ENCODE measurements around the gene VPS18.
"Not testable (repeated sequence)": the region's sequence is repeated elsewhere in the genome, so short reads cannot be mapped to it uniquely, and the experiment has no call there.

The VPS18 gene

DNA sequence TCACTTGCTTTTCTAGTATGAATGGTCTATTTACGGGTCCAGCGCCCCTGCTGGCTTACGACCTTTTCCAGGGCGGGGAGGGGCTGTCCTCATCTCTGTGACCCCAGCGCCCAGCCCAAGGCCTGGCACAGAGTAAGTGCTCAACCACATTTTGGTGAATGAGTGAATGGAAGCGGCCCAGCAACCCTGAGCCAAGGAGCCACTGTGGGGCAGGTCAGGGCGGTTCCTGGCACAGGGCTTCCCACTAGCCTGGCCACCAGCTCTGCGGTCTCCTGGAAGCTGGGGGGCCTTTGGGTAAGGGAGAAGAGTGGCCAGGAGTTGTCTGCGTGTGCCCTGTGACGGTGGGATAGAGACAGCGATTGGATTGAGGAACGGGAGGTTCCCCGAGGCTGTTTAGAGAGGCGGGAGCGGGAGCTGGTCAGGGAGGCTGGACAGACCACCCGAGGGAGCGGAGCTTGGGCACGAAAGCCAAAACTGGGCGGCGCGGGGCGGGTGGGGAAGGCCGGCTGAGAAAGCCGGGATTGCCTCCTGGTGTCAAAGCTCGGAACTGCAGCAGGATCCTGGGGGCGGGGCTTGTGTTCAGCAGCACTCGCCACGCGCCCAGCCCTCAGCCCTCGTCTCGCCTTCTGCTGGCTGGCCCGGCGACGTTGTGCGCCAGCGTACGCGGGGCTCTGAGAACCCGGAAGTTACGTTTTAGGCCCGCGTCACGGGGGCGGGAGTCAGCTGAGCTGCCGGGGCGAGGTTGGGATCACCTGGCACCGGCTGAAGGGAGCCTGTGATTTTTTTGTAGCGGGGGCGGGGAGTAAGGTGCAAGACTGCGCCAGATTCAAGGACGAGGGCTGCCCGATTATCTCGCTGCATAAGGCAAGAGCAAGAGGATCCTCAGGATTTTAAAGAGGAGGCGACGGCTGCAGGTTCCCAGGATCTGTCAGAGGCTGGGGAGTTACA lies at the start of gene VPS18:
TSS of gene VPS18 (plus strand) at position 718 of the 948 bp plus-strand sequence. CDS start 319 bp downstream, outside the sequence.
- peak; percentile 98 for DNase-seq

GRCh38 chr15:40844696-40845030 lies 49.6 kb upstream of the VPS18 start:
- peak; percentile 56 for DNase-seq

DNA sequence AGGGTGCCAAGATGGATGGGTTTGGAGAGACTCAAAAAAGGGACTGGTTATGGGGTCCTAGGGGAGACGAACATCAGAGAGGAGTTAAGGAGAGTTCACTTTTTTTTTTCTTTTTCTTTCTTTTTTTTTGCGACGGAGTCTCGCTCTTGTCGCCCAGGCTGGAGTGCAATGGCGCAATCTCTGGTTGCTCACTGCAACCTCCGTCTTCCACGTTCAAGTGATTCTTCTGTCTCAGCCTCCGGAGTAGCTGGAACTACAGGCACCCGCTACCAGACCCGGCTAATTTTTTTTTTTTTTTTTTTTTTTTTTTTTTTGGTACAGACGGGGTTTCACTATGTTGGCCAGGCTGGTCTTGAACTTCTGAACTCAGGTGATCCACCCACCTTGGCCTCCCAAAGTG lies 49.2 kb upstream of the VPS18 start:
- no peak for DNase-seq

- no peak for DNase-seq
Measured at GRCh38 chr15:40845511-40846284, 48.6 kb upstream of the VPS18 start.

GRCh38 chr15:40846841-40847222 lies 47.4 kb upstream of the VPS18 start:
- no peak for DNase-seq

DNA sequence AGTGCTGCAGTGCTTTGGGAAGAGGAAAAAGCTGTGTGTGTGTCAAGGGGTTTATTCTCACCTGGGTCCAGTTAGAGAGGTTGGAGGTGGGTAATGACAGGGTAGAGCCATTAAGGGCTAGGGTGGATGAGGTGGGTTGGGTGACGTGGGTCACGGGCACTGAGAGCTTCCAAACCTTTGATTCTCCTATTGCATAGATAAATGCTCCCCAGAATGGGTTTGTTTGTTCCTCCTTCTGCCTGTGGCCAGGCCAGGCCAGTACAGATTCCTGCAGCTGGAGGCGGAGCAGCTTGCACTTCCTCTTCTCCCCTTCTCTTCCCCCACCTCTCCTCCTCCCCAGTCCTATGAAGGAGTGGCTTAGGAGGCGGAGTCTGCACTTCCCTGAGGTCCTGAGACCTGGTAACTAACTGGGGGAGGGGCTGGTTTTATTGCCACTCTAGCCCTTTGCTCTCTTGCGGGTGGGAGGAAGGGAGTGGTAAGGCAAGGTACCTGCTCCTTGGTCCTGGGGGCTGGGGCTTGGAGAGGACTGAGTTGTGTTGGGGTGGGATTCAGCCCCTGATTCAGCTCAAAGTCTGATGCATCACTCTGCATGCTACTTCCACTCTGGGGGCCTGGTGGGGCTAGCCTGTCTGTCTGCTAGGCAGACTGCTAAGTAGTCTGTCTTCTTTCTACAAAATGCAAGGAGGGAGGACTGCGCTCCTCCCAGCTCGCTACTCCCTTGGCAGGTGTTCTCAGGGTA lies 46.9 kb upstream of the VPS18 start:
- peak; percentile 89 for DNase-seq

DNA sequence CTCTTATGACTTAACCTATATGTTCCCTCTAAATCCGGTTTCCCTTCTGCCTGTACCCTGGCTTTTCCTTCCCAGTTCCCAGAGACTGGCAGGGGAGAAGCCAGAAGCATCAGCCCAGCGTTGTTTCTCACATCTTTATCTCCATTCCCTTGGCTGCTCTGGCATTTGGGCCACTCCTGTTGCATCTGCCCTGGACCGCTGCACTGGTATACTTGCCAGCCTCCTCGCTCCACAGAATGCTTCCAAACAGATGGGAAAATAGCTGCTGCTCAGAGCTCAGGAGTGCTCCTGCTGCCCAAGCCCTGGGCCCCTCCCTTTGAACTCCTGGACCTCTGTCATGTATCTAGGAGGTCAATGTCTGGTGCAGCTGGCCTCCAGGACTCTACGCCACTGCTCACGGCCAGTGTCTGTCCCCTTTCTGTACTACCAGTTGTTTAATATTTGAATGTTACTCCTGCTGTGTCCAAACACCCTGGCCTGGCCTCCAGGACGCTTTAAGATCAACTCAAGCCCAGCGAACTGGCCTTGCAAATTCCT lies 43.6 kb upstream of the VPS18 start:
- DNase-seq: no peak

DNA sequence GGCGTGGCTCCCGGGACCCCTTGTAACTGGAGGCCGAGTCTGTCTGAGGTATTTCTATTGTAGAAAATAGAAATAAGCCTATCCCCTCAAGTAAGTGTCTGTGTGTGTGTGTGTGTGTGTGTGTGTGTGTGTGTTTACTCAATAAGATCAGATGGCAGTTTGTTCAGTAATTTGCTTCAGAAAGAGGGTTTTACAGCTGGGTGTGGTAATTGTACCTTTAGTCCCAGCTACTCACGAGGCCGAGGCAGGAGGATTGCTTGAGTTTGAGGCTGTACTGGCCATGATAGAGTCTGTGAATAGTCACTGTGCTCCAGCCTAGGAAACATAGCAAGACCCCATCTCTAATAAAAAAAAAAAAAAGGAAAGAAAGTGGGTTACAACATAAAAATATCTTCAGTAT lies 41.7 kb upstream of the VPS18 start:
- no peak for DNase-seq

GRCh38 chr15:40853241-40853890 lies 40.9 kb upstream of the VPS18 start:
- no peak for DNase-seq

DNA sequence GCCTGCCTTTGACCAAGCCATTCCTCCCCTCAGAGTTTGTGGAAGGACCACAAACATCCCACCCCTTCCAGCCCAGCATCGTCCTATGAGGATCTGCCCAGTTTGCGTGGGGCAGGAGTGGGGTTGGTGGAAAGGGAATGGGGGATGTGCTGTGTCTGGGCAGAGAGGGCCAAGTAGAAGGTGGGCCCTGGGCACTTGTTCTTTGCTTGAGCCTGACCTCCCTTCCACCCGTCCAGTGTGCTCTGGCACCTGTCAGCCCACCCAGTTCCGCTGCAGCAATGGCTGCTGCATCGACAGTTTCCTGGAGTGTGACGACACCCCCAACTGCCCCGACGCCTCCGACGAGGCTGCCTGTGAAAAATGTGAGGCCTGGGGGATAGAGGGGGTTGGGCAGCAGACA lies 40.1 kb upstream of the VPS18 start:
- no peak for DNase-seq

DNA sequence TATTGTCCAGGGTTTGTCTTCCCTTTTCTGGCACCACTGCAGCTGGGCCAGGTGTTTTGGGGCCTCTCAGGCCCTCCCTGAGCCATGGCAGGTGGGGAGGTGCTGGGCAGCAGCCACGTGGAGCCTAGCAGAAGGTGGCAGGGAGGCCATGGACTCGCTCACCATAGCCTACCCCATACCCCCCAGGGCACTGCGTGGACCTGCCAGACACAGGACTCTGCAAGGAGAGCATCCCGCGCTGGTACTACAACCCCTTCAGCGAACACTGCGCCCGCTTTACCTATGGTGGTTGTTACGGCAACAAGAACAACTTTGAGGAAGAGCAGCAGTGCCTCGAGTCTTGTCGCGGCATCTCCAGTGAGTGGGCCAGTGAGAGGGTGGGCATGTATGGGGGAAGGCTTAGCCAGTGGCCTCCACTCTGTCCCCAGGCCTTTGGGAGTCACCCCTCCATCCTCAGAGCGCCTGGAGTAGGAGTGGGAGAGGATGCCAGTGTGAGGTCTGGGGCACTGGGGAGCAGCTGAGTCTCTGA lies 38.5 kb upstream of the VPS18 start:
- no peak for DNase-seq

GRCh38 chr15:40856746-40857145 lies 37.5 kb upstream of the VPS18 start:
- DNase-seq: no peak

- DNase-seq: peak; percentile 85
Measured at GRCh38 chr15:40857601-40858341, 36.5 kb upstream of the VPS18 start.

GRCh38 chr15:40858706-40859105 lies 35.5 kb upstream of the VPS18 start:
- DNase-seq: no peak

- peak; percentile 93 for DNase-seq
Measured at GRCh38 chr15:40859206-40859851, 34.9 kb upstream of the VPS18 start.

- DNase-seq: not testable (repeated sequence)
Measured at GRCh38 chr15:40861147-40861546, 33.1 kb upstream of the VPS18 start.

- DNase-seq: no peak
Measured at GRCh38 chr15:40863660-40864270, 30.5 kb upstream of the VPS18 start.

DNA sequence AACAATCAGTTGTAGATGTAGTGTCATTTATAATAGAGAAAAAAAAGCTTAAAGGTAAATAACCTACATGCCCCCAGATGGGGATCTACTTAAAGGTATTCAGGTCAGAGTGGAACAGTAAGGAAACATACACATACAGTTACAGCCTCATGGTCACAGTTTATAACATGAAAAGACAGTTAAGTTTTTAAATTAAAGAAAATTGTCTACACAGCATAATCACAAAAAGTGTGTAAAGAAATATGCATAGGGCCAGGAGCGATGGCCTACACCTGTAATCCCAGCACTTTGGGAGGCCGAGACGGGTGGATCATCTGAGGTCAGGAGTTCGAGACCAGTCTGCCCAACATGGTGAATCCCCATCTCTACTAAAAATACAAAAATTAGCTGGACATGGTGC lies 27.1 kb upstream of the VPS18 start:
- no peak for DNase-seq

DNA sequence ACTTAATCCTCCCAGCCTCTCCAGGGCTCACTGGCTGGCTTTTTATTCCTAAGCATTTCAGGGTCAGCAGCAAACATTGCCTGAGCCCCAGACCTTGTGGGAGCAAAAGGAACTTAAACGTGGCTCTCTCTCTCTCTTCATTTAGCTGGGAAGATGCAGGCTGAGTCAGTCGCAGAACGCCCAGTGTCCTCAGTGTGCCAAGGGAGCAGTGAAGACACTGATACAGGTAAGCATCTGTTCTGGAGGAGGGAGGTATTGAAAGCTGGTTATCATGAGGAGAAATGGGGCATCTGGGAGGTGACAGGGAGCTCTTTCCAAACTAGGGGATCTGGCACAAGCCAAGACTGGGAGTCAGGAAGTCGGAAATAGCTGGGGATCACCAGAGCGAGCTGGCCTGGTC lies 24.6 kb upstream of the VPS18 start:
- no peak for DNase-seq

GRCh38 chr15:40870716-40871115 lies 23.5 kb upstream of the VPS18 start:
- no peak for DNase-seq

Measured in hematopoietic multipotent progenitor cell treated with erythropoietin and hydrocortisone succinate and interleukin-3 and kit ligand, for 6 days (in vitro differentiated cells).